ENCODE data around the gene TMEM33.
"Not testable (repeated sequence)": the region's sequence is repeated elsewhere in the genome, so short reads cannot be mapped to it uniquely, and the experiment has no call there.

The TMEM33 gene, protein sequence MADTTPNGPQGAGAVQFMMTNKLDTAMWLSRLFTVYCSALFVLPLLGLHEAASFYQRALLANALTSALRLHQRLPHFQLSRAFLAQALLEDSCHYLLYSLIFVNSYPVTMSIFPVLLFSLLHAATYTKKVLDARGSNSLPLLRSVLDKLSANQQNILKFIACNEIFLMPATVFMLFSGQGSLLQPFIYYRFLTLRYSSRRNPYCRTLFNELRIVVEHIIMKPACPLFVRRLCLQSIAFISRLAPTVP

DNA sequence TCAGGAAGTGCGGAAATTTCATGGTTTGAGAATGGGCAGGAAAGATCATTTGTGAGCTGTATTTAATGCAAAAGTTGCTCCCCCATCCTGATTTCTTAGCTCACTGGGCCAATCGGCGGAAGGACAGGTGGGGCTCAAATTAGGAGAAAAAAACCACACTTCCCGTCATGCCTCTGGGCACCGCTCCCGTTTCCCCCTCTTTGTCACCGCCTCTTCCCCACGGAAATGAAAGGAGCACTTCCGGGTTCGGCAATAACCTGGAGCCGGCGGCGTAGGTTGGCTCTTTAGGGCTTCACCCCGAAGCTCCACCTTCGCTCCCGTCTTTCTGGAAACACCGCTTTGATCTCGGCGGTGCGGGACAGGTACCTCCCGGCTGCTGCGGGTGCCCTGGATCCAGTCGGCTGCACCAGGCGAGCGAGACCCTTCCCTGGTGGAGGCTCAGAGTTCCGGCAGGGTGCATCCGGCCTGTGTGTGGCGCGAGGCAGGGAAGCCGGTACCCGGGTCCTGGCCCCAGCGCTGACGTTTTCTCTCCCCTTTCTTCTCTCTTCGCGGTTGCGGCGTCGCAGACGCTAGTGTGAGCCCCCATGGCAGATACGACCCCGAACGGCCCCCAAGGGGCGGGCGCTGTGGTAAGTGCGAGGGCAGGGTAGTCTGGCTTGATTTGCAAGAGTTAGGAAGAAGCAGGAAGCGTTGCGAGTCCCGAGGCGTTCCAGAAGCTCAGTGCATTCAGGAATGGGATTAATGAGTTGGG is at the start of gene TMEM33:
TSS of gene TMEM33 (plus strand) at position 529 of the 751 bp plus-strand sequence. CDS start at position 585, 56 bp downstream.
- H3K9me3 ChIP-seq (ENCODE audit: low read length): no peaks in the 10 kb centered on the region
- no peaks in the 10 kb centered on the region for H3K27me3 ChIP-seq (ENCODE audit: insufficient read depth, low read length)
- H3K36me3 ChIP-seq (ENCODE audit: insufficient read depth, low read length): peaks cover 29% of the 10 kb centered on the region
- H3K4me1 ChIP-seq (ENCODE audit: insufficient read depth, low read length): peaks cover 14% of the 10 kb centered on the region
- peak within 1 kb of the TSS; percentile 77 for H2AFZ ChIP-seq (ENCODE audit: low read depth, low read length)
- H3K4me3 ChIP-seq (ENCODE audit: low read length): peak within 1 kb of the TSS; percentile 75

DNA sequence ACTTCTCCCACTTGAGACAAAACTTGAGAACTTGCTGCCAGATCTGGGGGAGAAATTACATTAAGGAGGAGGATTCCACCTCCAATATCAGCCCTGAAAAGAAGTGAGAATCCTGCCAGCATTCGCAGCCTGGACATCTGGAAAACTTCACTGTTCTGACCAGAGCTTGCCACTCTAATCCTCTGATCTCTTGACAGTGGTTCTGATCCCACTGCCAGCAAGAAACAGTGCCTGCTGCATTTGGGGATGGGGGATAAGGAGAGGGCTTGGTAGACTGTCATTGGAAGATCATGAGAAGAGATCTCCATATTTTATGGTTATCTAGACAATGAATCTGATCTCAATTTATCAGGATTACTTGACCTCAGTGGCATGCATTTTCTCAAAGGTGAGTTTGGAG is 49.8 kb upstream of the TMEM33 start:
- Histone ChIP-seq H3K27me3 (ENCODE audit: insufficient read depth, low read length) (peaks cover 34% of the 10 kb centered on the region), H2AFZ (ENCODE audit: low read depth, low read length) (no peak overlapping the region), H3K36me3 (ENCODE audit: insufficient read depth, low read length) (no peaks in the 10 kb centered on the region), H3K4me1 (ENCODE audit: insufficient read depth, low read length) (peaks cover 14% of the 10 kb centered on the region), H3K4me3 (ENCODE audit: low read length) (no peak overlapping the region), H3K9me3 (ENCODE audit: low read length) (peaks cover under 1% of the 10 kb centered on the region)

DNA sequence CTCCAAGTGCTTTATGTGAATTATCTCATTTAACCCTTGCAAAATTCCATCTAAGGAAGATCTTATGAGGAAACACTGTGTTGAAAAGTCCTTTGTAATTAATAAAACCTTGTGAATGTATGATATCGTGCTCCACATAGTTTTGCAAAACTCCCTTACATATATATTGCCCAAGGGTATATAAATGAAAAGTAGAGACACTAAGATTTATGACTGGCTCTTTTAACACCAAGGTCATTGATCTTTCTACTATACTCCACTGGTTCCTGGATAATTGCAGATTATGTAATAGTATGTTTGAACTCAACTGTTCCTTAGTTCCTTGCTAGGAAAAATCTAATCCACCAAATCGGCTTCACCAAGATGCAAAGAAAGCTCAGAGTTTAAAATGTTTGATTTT is 48.0 kb upstream of the TMEM33 start:
- no peaks in the 10 kb centered on the region for H3K9me3 ChIP-seq (ENCODE audit: low read length)
- peaks cover 20% of the 10 kb centered on the region for H3K27me3 ChIP-seq (ENCODE audit: insufficient read depth, low read length)
- H3K4me1 ChIP-seq (ENCODE audit: insufficient read depth, low read length): peaks cover 9% of the 10 kb centered on the region

DNA sequence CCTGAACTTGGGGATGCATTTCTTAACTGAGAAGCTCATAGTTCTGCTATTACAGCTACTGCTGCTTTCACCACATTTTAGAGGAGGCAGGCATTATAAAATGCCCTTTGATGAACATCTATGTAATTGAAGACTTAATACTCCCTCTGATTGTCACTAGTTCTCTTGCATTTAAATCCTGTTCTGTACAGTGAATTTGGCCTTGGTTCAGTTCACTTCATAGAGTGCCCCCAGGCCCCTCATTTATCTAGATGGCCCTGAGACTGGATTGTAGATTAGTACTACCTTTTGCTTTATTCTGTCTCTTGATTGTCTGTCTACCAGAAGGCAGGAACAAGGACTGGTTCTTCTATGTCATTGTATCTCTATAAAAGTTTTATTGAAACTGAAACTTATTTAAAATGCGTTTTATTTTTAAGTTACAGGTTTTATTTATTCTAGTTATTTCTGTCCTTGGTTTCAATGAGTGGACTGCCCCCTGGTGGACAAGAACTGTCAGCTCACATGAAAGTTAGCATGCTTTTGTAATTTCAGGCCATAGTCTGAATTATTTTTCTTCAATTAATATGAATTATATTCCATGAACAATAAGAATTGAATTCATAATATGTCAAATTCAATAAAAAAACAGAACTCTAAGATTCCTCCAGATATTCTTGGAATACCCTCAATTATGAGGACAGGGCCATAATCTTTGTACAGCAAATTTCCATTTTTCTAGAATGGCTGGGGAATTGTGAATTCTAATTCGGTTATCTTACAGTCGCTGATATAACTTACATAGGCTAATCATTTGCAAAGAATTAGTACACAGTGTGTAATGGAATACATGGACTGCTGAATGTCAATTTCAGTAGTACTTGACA is 47.2 kb upstream of the TMEM33 start:
- Histone ChIP-seq H3K4me1 (ENCODE audit: insufficient read depth, low read length) (peaks cover 5% of the 10 kb centered on the region), H2AFZ (ENCODE audit: low read depth, low read length) (no peak overlapping the region), H3K36me3 (ENCODE audit: insufficient read depth, low read length) (no peaks in the 10 kb centered on the region), H3K27me3 (ENCODE audit: insufficient read depth, low read length) (peaks cover 14% of the 10 kb centered on the region), H3K9me3 (ENCODE audit: low read length) (no peaks in the 10 kb centered on the region), H3K4me3 (ENCODE audit: low read length) (no peak overlapping the region)

More for the DNA sequence above, 48.0 kb upstream of the TMEM33 start:
- Histone ChIP-seq H3K4me3 (ENCODE audit: low read length) (no peak overlapping the region), H3K36me3 (ENCODE audit: insufficient read depth, low read length) (no peaks in the 10 kb centered on the region), H2AFZ (ENCODE audit: low read depth, low read length) (no peak overlapping the region)

DNA sequence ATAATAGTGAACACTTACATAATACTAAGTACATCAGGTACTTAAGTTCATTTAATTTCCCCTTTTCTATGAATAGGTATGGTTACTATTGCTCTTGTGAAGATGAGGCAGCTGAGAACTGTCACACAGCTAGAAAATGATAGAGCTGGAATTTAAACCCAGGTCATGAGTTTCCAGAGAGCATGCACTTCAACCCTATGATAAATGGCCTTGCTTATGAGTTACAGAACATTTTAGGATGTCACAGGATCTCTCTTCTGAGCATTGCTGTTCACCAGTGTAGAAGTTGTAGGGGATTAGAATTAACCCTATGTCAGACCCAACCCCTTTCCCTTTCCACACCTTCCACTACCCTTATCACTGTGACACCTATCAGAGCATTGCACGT is 46.5 kb upstream of the TMEM33 start:
- H3K4me1 ChIP-seq (ENCODE audit: insufficient read depth, low read length): peaks cover 5% of the 10 kb centered on the region
- H3K27me3 ChIP-seq (ENCODE audit: insufficient read depth, low read length): peaks cover 10% of the 10 kb centered on the region
- H2AFZ ChIP-seq (ENCODE audit: low read depth, low read length): no peak overlapping the region
- no peaks in the 10 kb centered on the region for H3K9me3 ChIP-seq (ENCODE audit: low read length)
- H3K4me3 ChIP-seq (ENCODE audit: low read length): no peak overlapping the region
- H3K36me3 ChIP-seq (ENCODE audit: insufficient read depth, low read length): no peaks in the 10 kb centered on the region

DNA sequence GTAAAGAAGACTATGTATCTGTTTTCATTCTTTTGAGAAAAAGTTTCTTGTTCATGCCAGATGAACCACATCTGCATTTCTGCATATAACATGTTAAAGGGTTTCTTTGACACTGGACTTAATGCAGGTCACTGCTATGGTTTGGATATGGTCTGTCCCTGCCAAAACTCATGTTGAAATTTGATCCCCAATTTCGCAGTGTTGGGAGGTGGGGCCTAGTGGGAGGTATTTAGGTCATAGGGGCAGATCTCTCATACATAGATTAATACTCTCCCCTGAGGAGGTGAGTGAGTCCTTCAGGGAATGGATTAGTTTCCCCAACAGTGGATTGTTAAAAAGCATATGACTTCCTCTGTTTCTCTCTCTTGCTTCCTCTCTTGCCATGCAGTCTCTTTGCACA is 45.9 kb upstream of the TMEM33 start:
- peaks cover 5% of the 10 kb centered on the region for H3K4me1 ChIP-seq (ENCODE audit: insufficient read depth, low read length)
- H3K27me3 ChIP-seq (ENCODE audit: insufficient read depth, low read length): peaks cover 9% of the 10 kb centered on the region
- H2AFZ ChIP-seq (ENCODE audit: low read depth, low read length): no peak overlapping the region
- no peaks in the 10 kb centered on the region for H3K9me3 ChIP-seq (ENCODE audit: low read length)
- H3K4me3 ChIP-seq (ENCODE audit: low read length): no peak overlapping the region
- no peaks in the 10 kb centered on the region for H3K36me3 ChIP-seq (ENCODE audit: insufficient read depth, low read length)

DNA sequence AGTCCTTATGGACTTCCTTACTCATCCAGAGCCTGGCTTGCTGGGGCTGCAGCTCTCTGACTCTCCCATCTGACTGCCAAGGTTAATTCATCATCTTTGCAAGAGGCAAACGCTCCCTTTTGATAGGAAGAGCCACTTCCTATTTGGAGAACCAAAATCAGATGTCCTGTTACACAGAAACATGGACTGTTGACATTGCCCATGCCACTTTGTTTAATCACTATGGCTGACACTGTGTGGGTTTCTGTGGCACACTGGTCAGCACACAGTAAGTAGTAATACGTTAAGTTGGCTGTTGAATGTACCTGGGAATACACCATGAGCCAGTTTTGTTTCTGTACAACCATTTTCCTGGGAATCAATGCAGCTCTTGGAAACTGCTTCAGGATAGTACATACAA is 45.1 kb upstream of the TMEM33 start:
- Histone ChIP-seq H3K36me3 (ENCODE audit: insufficient read depth, low read length) (no peaks in the 10 kb centered on the region), H3K4me3 (ENCODE audit: low read length) (no peak overlapping the region), H3K27me3 (ENCODE audit: insufficient read depth, low read length) (peaks cover 4% of the 10 kb centered on the region), H3K9me3 (ENCODE audit: low read length) (no peaks in the 10 kb centered on the region), H2AFZ (ENCODE audit: low read depth, low read length) (no peak overlapping the region), H3K4me1 (ENCODE audit: insufficient read depth, low read length) (no peaks in the 10 kb centered on the region)

DNA sequence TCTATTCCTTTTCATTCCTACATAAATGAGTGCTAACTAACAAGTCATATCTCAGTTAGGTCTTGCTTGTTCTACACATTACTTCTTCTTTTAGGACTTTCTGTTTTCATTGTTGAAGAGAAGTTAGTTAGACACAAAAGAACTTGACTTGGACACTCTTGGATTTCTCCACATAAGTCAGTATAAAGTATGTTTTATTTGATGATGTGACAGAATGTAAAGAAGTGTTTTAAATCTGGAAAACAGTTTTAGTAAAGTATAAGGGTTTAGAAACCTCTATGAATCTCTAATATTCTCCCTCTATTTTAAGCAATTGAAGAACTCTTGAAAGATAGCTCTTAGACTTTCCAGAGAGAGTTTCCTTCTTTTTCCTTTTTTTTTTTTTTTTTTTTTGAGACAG is 38.6 kb upstream of the TMEM33 start:
- Histone ChIP-seq H3K36me3 (ENCODE audit: insufficient read depth, low read length) (no peaks in the 10 kb centered on the region), H3K27me3 (ENCODE audit: insufficient read depth, low read length) (no peaks in the 10 kb centered on the region), H3K9me3 (ENCODE audit: low read length) (no peaks in the 10 kb centered on the region), H3K4me3 (ENCODE audit: low read length) (no peak overlapping the region), H3K4me1 (ENCODE audit: insufficient read depth, low read length) (no peaks in the 10 kb centered on the region), H2AFZ (ENCODE audit: low read depth, low read length) (no peak overlapping the region)

DNA sequence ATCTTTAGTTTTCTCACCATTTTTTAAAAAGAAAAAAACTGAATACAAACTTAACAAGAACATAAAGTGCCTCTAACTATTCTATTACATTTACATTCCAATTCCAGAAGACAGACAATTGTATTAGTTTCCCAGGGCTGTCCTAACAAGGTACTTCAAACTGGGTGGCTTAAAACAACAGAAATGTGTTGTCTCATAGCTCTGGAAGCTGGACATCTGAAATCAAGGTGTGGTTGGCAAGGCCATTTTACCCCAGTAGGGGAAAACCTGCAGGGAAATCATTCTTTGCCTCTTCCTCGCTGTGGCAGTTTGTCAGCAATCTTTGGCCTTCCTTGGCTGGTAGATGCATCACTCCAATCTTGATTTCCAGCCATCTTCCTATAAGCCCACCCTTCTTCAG is 37.5 kb upstream of the TMEM33 start:
- no peak overlapping the region for H3K4me3 ChIP-seq (ENCODE audit: low read length)
- no peak overlapping the region for H2AFZ ChIP-seq (ENCODE audit: low read depth, low read length)
- no peaks in the 10 kb centered on the region for H3K4me1 ChIP-seq (ENCODE audit: insufficient read depth, low read length)
- H3K36me3 ChIP-seq (ENCODE audit: insufficient read depth, low read length): no peaks in the 10 kb centered on the region
- H3K27me3 ChIP-seq (ENCODE audit: insufficient read depth, low read length): no peaks in the 10 kb centered on the region
- no peaks in the 10 kb centered on the region for H3K9me3 ChIP-seq (ENCODE audit: low read length)

DNA sequence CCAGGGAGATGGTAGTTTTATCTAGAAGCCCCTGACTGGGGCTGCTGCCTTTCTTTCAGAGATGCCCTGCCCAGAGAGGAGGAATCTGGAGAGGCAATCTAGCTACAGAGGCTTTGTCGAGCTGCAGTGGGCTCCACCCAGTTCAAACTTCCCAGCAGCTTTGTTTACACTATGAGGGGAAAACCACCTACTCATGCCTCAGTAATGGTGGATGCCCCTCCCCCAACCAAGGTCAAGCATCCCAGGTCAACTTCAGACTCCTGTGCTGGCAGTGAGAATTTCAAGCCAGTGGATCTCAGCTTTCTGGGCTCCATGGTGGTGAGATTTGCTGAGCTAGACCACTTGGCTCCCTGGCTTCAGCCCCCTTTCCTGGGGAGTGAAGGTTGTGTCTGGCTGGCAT is 26.1 kb upstream of the TMEM33 start:
- not testable (repeated sequence) for H3K4me3 ChIP-seq (ENCODE audit: low read length); H3K27me3 ChIP-seq (ENCODE audit: insufficient read depth, low read length); H2AFZ ChIP-seq (ENCODE audit: low read depth, low read length); H3K36me3 ChIP-seq (ENCODE audit: insufficient read depth, low read length); H3K9me3 ChIP-seq (ENCODE audit: low read length); H3K4me1 ChIP-seq (ENCODE audit: insufficient read depth, low read length)

DNA sequence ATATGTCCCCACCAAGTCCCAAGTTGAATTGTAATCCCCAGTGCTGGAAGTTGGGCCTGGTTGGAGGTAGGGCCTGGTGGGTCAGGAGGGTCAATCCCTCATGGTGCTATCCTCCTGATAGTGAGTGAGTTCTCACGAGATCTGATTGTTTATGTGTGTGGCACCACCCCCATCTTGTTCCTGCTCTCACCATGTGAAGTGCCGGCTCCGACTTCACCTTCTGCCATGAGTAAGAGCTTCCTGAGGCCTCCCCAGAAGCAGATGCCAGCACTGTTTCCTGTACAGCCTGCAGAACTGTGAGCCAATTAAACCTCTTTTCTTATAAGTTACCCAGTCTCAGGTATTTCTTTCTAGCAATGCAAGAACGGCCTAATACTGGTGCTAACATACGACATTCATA is 22.7 kb upstream of the TMEM33 start:
- no peaks in the 10 kb centered on the region for H3K27me3 ChIP-seq (ENCODE audit: insufficient read depth, low read length)
- no peaks in the 10 kb centered on the region for H3K9me3 ChIP-seq (ENCODE audit: low read length)
- H3K36me3 ChIP-seq (ENCODE audit: insufficient read depth, low read length): no peaks in the 10 kb centered on the region
- H3K4me1 ChIP-seq (ENCODE audit: insufficient read depth, low read length): no peaks in the 10 kb centered on the region
- no peak overlapping the region for H3K4me3 ChIP-seq (ENCODE audit: low read length)
- no peak overlapping the region for H2AFZ ChIP-seq (ENCODE audit: low read depth, low read length)

DNA sequence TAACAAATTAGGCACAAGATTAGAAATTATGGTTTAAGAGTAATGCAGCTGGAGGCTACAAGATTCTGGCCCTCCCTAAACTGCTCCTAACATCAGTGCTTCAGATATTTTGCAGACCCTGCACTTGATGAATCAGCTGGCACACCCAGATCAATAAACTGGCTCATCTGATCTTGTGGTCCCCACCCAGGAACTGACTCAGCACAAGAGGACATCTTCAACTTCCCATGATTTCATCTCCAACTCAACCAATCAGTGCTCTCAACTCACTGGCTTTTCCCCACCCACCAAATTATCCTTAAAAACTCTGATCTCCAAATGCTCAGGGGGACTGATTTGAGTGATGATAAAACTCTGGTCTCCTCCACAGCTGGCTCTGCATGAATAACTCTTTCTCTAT is 21.7 kb upstream of the TMEM33 start:
- H3K36me3 ChIP-seq (ENCODE audit: insufficient read depth, low read length): no peaks in the 10 kb centered on the region
- no peaks in the 10 kb centered on the region for H3K4me1 ChIP-seq (ENCODE audit: insufficient read depth, low read length)
- no peak overlapping the region for H3K4me3 ChIP-seq (ENCODE audit: low read length)
- no peak overlapping the region for H2AFZ ChIP-seq (ENCODE audit: low read depth, low read length)
- no peaks in the 10 kb centered on the region for H3K27me3 ChIP-seq (ENCODE audit: insufficient read depth, low read length)
- no peaks in the 10 kb centered on the region for H3K9me3 ChIP-seq (ENCODE audit: low read length)

DNA sequence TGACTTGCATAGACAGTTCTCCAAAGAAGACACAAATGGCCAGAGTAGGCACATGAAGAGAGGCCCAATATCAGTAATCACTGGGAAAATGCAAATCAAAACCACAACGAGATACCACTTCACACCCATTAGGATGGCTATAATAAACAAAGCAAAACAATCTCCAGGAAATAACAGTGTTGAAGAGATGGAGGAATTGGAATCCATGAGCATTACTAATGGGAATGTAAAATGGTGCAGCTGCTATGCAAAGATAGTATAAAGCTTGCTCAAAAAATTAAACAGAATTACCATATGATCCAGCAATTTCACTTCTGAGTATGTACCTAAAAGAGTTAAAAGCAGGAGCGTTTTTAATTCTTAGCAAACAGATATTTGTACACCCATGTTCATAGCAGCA is 17.0 kb upstream of the TMEM33 start:
- Histone ChIP-seq H3K4me1 (ENCODE audit: insufficient read depth, low read length) (no peaks in the 10 kb centered on the region), H3K9me3 (ENCODE audit: low read length) (peaks cover 2% of the 10 kb centered on the region), H3K36me3 (ENCODE audit: insufficient read depth, low read length) (no peaks in the 10 kb centered on the region), H2AFZ (ENCODE audit: low read depth, low read length) (no peak overlapping the region), H3K4me3 (ENCODE audit: low read length) (no peak overlapping the region), H3K27me3 (ENCODE audit: insufficient read depth, low read length) (no peaks in the 10 kb centered on the region)

All from neuron (in vitro differentiated cells).